CD14-positive monocyte (primary cell): ENCODE results near the gene GREB1L. TPM values are rescaled to one million over a fixed set of nuclear protein-coding genes. Genes with fewer than 3 reads are reported as not detected.

Experiments
- DNase-seq, 3 donors: peaks; one replicate each; pipeline ENCODE4 v3.0.0-alpha.2; 2011 to 2022
- H2AFZ ChIP-seq: 2 replicates; pipeline ENCODE4 v1.6.0; 2012; ENCODE audit warnings: mild to moderate bottlenecking, low read depth, low read length, inconsistent platforms; ENCODE audit not compliant: insufficient read depth, poor library complexity, severe bottlenecking
- H3K27ac ChIP-seq, 2 donors: 1 replicate in 1 of 2; 2 replicates in 1 of 2; pipeline ENCODE4 v1.5.1; 2012 to 2013; ENCODE audit warnings: low read length in 2 of 2, control low read depth in 1 of 2, inconsistent platforms in 1 of 2, low read depth in 1 of 2, mild to moderate bottlenecking in 1 of 2
- H3K27me3 ChIP-seq, 2 donors: one replicate each; pipeline versions ENCODE4 v1.6.0 to v1.6.1; 2011 to 2013; ENCODE audit warnings: low read length in 2 of 2; ENCODE audit not compliant: control insufficient read depth in 2 of 2, insufficient read depth in 2 of 2
- H3K36me3 ChIP-seq, 2 donors: replicated peaks in 1 of 2; 1 replicate in 1 of 2; 2 replicates in 1 of 2; pipeline versions ENCODE4 v1.5.1 to v1.6.1; 2012 to 2013; ENCODE audit warnings: low read length in 2 of 2, control low read depth in 1 of 2, inconsistent platforms in 1 of 2, mild to moderate bottlenecking in 1 of 2; ENCODE audit not compliant: insufficient read depth in 2 of 2, control insufficient read depth in 1 of 2
- H3K4me1 ChIP-seq, 2 donors: 1 replicate in 1 of 2; 2 replicates in 1 of 2; pipeline versions ENCODE4 v1.5.1 to v1.6.1; 2012 to 2013; ENCODE audit warnings: low read length in 2 of 2, control low read depth in 1 of 2, inconsistent platforms in 1 of 2, mild to moderate bottlenecking in 1 of 2, moderate library complexity in 1 of 2; ENCODE audit not compliant: insufficient read depth in 2 of 2, control insufficient read depth in 1 of 2
- H3K4me2 ChIP-seq: replicated peaks from 2 replicates; pipeline ENCODE3; 2012; ENCODE audit warnings: low read length, moderate library complexity, mild to moderate bottlenecking; ENCODE audit not compliant: poor library complexity, severe bottlenecking; ENCODE audit errors: extremely low read depth
- H3K4me3 ChIP-seq, 3 experiments: fragments of 200-600 bp in 1 of 3; sonication (generic) in 1 of 3; replicated peaks in 1 of 3; 1 replicate in 2 of 3; 2 replicates in 1 of 3; pipeline ENCODE4 v1.5.1; 2011 to 2013; ENCODE audit warnings: low read length in 3 of 3, mild to moderate bottlenecking in 3 of 3, control low read depth in 2 of 3, low read depth in 2 of 3, inconsistent platforms in 1 of 3, moderate library complexity in 1 of 3
- H3K79me2 ChIP-seq: 2 replicates; pipeline ENCODE4 v1.6.0; 2012; ENCODE audit warnings: mild to moderate bottlenecking, control low read depth, inconsistent platforms, low read length, moderate library complexity; ENCODE audit not compliant: insufficient read depth
- H3K9ac ChIP-seq: 2 replicates; pipeline ENCODE4 v1.6.0; 2017; ENCODE audit warnings: low read length, mild to moderate bottlenecking; ENCODE audit not compliant: insufficient read depth, poor library complexity, severe bottlenecking
- H3K9me3 ChIP-seq, 2 donors: replicated peaks in 1 of 2; 1 replicate in 1 of 2; 2 replicates in 1 of 2; pipeline versions ENCODE4 v1.5.1 to v1.6.1; 2012 to 2013; ENCODE audit warnings: low read length in 2 of 2, control low read depth in 1 of 2; ENCODE audit not compliant: control insufficient read depth in 1 of 2, insufficient read depth in 1 of 2
- H4K20me1 ChIP-seq: 2 replicates; pipeline ENCODE4 v1.6.0; 2012; ENCODE audit warnings: mild to moderate bottlenecking, low read length, control low read depth, moderate library complexity; ENCODE audit not compliant: insufficient read depth
- H3K27ac Mint-ChIP-seq, 7 donors: one replicate each; pipeline ENCODE4 v1.8.0; 2020; ENCODE audit warnings: mild to moderate bottlenecking in 7 of 7, mixed read lengths in 7 of 7, moderate library complexity in 6 of 7, inconsistent platforms in 2 of 7
- H3K27me3 Mint-ChIP-seq, 3 donors: one replicate each; pipeline ENCODE4 v1.8.0; 2021 to 2022; ENCODE audit warnings: low read depth in 3 of 3, mild to moderate bottlenecking in 3 of 3, mixed read lengths in 3 of 3, moderate library complexity in 3 of 3, inconsistent platforms in 1 of 3
- H3K36me3 Mint-ChIP-seq, 2 donors: one replicate each; pipeline ENCODE4 v1.8.0; 2020; ENCODE audit warnings: mixed read lengths in 2 of 2, inconsistent platforms in 1 of 2, mild to moderate bottlenecking in 1 of 2
- H3K4me1 Mint-ChIP-seq: one replicate; pipeline ENCODE4 v1.8.0; 2020; ENCODE audit warnings: mild to moderate bottlenecking, mixed read lengths
- H3K4me3 Mint-ChIP-seq, 2 donors: one replicate each; pipeline ENCODE4 v1.8.0; 2020; ENCODE audit warnings: mild to moderate bottlenecking in 2 of 2, mixed read lengths in 2 of 2, moderate library complexity in 1 of 2
- H3K9me3 Mint-ChIP-seq, 7 donors: one replicate each; pipeline ENCODE4 v1.8.0; 2020 to 2022; ENCODE audit warnings: mixed read lengths in 7 of 7, mild to moderate bottlenecking in 6 of 7, moderate library complexity in 6 of 7, inconsistent platforms in 2 of 7
- CTCF ChIP-seq: fragments of 200-600 bp; IDR thresholded peaks from one replicate; pipeline ENCODE4 v1.8.0; 2022; ENCODE audit warnings: antibody characterized with exemption, mild to moderate bottlenecking
- WGBS: methylation state at CpG from one replicate; pipeline ENCODE4 v1.1.5; 2013; ENCODE audit warnings: missing lambda C conversion rate; ENCODE audit not compliant: insufficient coverage; 5-methylcytosine and 5-hydroxymethylcytosine counted together
- intact Hi-C, 2 donors: fragments of 100-400 bp; cut with micrococcal nuclease; formaldehyde crosslinking; loops; one replicate each; pipeline versions ENCODE4 v1.15.0 to v1.15.1; 2023
- polyA plus RNA-seq, 3 donors: library from polyadenylated mRNA; depleted of rRNA in 1 of 3; unstranded in 2 of 3; stranded (reverse) in 1 of 3; fragments of 300-500 nt in 2 of 3; fragments of >200 nt in 1 of 3; fragmentation: Illumina TruSeq in 2 of 3; gene quantifications; 1 replicate in 2 of 3; 2 replicates in 1 of 3; pipeline ENCODE4 v1.2.3, GENCODE V29; 2012 to 2021

Gene GREB1L
- polyA plus RNA-seq, 3 donors, result 0.02 to 0.03 TPM; not detected in 1

GRCh38 chr18:21463718-21464117 lies 221.7 kb downstream of the GREB1L start:
- no peak for DNase-seq
- no peaks in the 10 kb centered on the region for H3K4me1 Mint-ChIP-seq
- 72% methylated on average over 2 of the region's 3 CpGs for WGBS
- H3K79me2 ChIP-seq, result no peaks in the 10 kb centered on the region
- H3K36me3 Mint-ChIP-seq, result no peaks in the 10 kb centered on the region
- no peaks in the 10 kb centered on the region for H3K4me1 ChIP-seq
- no peaks in the 10 kb centered on the region for H4K20me1 ChIP-seq
- H3K27ac Mint-ChIP-seq, result no peak overlapping the region
- H3K4me2 ChIP-seq, result no peak overlapping the region
- no peak for TF ChIP-seq CTCF
- H3K27me3 ChIP-seq, result peaks cover 0 to 2% of the 10 kb centered on the region in 2 donors
- peaks cover 0 to 5% (median 0%) of the 10 kb centered on the region in 7 donors for H3K9me3 Mint-ChIP-seq
- H3K9me3 ChIP-seq, result no peaks in the 10 kb centered on the region
- H3K27me3 Mint-ChIP-seq, result peaks cover 6 to 9% (median 8%) of the 10 kb centered on the region in 3 donors
- no peak overlapping the region for H3K27ac ChIP-seq
- H3K9ac ChIP-seq, result no peak overlapping the region
- no peak overlapping the region for H3K4me3 ChIP-seq
- intact Hi-C loops, result no loop called here
- H3K36me3 ChIP-seq, result no peaks in the 10 kb centered on the region
- no peak overlapping the region for H3K4me3 Mint-ChIP-seq
- no peak overlapping the region for H2AFZ ChIP-seq

GRCh38 chr18:21468514-21469164 lies 226.6 kb downstream of the GREB1L start:
- TF ChIP-seq CTCF, result no peak
- no peak overlapping the region for H3K4me3 Mint-ChIP-seq
- H3K27ac ChIP-seq, result no peak overlapping the region
- peaks cover 1 to 4% (median 2%) of the 10 kb centered on the region in 7 donors for H3K9me3 Mint-ChIP-seq
- H3K9me3 ChIP-seq, result no peaks in the 10 kb centered on the region
- no peak for DNase-seq
- intact Hi-C loops, result no loop called here
- H3K4me3 ChIP-seq, result no peak overlapping the region
- H4K20me1 ChIP-seq, result no peaks in the 10 kb centered on the region
- no peak overlapping the region for H2AFZ ChIP-seq
- no peak overlapping the region for H3K4me2 ChIP-seq
- no peaks in the 10 kb centered on the region for H3K36me3 Mint-ChIP-seq
- peaks cover 0 to 2% of the 10 kb centered on the region in 2 donors for H3K27me3 ChIP-seq
- H3K4me1 ChIP-seq, result no peaks in the 10 kb centered on the region
- WGBS, result 95% methylated on average over 3 of the region's 4 CpGs
- peaks cover 2 to 11% (median 6%) of the 10 kb centered on the region in 3 donors for H3K27me3 Mint-ChIP-seq
- no peak overlapping the region for H3K27ac Mint-ChIP-seq
- no peaks in the 10 kb centered on the region for H3K4me1 Mint-ChIP-seq
- no peaks in the 10 kb centered on the region for H3K36me3 ChIP-seq
- H3K79me2 ChIP-seq, result no peaks in the 10 kb centered on the region
- no peak overlapping the region for H3K9ac ChIP-seq
